Activated CD4-positive, alpha-beta T cell treated with anti-CD3 and anti-CD28 coated beads for 1 hour (primary cell): ENCODE measurements around the gene OPCML.

ENCODE experiments used
- DNase-seq: peaks from one replicate; pipeline ENCODE4 v3.0.0-alpha.2; 2020

The OPCML gene

DNA sequence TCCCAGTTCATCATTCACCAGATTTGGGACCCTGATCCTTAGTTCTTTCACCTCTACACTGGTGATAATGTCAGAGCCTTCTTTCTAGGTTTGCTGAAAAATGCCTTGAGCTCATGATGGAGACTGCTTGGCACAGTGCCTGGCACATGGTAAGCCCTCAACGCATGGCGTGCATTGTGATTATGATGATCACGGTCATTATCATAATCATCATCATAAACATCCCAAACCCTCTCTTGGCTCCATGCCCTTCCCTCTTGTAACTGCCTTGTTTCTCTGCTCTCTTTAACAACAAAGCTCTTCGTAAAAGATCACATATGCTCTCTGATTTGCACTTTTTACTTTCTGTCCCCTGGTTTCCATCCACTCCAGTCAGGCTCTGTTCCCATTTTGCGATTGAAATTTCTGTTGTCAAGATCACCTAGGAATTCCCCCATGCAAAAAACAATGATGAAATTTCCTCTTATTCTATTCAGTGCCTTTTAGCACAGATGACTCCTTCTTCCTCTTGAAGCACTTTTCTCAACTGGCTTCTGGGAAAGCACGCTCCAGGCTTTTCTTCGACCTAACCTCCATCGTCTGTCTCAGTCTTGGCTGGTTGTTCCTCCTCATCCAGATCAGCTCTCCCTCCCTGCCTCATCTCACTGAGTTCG is 479.1 kb downstream of the OPCML start:
- DNase-seq: no peak

DNA sequence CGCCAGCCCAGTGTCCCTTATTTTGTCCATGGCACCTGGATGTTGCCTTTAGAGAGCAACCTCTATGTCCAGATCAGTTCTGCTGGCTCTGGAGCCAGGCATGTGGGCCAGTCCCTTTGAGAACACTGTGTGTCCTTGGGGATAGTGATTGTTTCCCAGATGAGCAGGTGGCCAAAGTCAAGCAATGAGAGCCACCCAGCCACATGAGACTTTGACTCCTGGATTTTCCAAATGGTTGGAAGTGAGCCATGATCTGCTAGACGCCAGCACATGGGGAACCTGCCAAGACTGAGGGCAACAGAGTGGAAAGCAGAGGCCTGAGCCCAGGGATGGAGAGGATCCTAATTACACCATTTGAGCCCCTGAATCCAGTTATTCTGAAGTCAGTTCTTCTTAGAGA is 479.8 kb downstream of the OPCML start:
- DNase-seq: no peak

DNA sequence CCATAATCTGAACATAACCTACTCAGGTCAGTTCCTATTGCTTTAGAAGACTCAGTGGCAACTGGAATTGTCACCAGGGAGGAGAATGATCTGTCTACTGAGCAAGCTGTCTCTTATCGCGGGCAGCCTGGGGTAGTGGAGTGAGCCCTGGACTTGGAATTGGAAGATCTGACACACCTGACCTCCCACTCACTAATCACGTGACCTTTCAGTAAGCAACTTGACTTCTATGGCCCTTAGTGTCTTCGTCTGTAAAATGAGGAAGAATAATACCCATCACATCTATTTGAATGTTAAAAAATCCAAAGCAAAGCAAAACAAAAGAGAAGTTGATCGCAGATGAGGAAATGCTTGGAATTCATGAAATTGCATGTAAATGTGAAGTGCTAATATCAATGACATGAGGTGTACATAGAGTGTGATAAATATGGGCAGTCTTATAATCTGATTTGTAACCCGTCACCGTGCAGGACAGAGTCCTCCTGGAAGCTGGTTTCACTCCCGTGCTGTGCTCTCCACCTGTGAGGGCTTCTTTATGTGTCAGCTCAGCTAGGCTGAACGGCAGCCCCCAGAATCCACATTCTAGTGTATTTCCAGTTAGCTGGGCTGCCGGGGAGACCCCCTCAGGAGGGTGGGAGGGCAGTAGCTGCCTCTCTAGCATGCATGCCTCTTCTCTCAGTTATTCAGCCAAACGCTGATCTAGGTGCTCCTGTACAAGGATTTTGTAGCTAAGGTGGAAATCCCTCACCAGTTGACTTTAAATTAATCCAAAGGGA is 482.9 kb downstream of the OPCML start:
- DNase-seq: no peak

DNA sequence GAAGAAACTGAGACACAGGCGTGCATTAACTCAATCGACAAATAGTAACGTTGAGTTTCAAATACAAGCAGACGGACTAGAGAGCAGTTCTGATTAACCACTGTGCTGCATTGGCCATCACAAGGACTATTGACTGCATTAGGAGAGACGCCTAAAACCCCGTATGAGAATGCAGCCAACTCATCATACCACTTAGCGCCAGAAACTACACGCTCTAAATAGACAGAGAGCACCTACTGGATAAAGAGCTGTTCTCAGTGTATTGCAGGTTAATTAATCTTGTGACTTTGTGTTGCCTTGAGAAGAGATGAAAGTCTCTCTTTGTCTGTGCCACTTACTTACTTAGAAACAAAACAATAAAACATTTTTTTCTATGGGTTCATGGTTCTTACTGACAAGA is 484.0 kb downstream of the OPCML start:
- no peak for DNase-seq

DNA sequence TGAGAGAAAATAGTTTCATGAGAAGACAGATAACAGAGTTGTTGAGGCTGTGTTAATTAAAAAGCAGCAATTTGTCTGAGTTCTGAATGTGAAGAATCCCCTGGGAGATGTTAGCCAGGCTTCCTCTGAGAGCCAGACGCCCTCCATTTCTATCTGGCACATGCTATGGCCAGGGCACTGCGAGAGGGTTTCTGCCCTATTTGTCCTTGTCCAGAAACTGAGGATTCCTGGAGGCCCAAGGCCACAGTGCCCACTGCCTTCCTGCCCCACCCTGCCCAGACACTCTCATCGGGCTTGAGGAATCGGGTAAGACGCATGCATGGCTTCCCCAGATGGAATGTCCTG is 484.6 kb downstream of the OPCML start:
- DNase-seq: no peak

DNA sequence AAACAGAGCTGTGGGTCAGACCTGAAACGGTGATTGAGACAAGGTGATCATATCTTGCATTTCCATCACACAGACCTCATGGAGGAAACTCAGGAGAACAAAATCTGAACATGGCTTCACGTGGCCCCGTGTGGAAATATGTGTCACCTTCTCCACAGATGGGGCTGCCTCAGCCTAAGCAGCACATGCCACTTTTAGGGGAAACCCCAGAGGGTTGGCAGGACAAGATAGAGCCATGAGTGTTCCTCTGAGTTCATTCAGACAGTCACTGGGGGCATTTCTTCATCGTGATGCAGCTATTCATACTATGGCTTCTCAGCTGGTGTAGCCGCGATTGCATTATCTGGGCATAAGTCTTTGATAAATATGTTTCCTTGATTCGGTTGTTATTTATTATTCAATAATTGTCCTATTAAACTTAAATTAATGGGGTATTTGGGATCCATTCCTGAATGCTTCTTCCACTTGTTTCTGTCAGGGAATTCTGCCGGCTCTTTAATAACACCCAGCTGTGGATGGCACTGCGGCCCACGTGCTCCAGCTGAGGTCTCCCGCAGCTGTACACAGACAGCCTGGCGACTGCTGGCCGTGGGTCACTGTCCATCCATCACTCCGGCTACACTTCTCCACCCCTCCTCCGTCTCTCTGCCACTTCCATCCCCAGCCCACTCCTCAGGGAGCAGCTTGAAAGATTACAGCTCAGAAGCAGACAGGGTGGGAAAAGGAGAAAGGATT is 485.1 kb downstream of the OPCML start:
- DNase-seq: no peak

DNA sequence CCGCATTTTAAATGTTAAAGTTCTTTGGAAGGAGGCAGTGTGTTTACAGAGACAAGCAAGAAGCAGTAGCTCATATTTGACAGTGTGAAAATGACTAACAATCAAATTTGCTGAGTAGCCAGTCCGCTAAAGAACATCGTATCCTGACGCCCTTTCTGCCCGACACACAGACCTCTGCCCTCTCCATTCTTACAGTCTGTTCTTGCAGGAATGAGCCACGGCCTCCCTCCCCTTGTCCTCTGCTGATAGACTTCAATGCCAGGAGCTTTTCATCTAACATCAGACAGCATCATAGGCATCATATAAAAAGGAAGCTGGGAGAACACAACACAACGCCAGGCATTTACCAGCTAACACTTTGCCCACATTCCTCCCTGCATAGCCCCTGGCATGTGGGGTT is 486.0 kb downstream of the OPCML start:
- no peak for DNase-seq

DNA sequence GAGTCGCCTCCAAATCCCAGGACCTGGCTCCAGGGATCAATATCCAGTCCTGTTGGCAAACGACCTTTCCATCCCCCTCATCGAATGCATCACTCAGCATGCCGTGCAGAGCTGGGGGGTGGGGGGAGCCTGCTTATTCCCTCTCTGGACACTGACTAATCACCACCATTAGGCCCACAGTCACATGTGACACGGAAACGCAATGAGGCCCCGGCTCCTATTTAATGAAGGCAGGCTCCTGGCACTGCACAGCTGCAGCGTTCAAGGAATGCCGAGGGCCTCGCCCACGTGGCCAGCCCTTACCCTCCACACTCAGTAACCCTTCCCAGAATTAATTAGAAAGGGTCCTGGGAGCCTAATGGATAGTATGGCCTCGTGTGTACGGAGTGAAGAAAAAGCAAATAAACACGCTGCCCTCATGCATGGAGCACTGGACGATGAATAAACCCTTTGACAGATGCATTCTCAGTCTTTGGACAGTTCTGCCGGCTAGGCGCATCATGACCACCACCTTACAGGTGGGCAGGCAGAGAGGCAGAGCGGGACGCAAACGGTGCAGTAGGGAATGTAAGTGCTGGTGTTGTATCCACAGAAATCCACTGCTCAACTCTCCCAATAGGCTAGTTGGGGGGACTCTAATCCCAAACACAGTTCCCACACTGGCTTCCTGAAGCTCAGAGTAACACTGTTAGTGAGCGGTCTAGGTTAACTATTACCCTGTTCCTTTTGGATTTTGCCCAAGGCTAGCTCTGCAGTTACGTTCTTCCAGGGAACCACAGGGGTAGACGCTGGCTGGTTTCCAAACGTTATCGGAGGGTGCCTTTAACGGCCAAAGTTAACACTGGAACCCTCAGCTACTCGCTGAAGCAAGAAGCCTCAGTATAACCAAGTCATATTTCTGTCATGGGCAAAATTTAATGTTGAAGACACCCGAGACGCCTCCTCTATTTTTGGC is 490.1 kb downstream of the OPCML start:
- DNase-seq: no peak

DNA sequence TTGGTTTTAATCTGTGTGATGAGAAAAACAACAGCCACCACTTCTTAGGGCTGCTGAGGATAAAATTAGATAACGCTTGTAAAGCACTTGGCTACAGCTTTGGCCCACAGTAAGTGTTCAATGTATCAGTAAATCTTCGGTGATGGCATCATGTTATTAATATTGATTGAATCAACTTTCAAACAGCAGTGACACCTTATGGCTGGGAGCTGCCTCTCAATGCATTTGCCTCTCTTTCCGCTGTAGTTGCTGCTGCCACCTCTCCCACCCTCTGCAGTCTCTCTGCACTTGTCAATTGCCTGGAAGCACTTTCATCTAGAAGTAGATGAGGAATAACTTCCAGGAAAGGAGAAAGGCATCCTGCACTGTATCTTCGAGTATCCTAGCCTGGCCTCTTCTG is 491.1 kb downstream of the OPCML start:
- DNase-seq: no peak

DNA sequence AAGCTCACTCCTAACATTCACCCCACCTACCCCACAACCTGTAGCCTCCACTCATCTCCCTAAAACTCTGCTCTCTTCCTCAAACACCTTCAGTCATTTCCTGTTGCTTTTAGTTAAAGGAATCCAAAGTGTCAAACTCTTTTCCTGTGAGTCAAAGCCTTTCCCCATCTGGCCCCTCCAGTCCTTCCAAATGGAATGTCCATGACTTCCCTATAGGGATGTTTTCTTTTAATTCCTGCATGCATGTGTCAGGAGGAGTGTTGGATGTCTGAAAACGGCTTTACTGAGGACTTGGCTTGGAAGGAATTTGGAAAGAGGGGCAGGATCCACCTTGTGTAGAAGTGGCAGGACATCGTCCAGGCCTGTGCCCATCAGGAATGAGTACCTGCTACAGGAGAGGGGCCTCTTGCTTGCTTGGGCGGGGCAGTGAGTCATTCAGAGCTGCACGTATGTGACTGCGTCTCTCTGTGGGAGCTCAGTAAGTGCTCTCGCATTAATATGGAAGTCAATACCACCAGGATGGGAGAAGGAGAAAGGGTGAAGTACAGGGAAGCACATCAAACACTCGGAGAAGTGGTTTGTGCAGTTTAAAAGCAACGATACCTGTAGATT is 491.9 kb downstream of the OPCML start:
- DNase-seq: no peak

DNA sequence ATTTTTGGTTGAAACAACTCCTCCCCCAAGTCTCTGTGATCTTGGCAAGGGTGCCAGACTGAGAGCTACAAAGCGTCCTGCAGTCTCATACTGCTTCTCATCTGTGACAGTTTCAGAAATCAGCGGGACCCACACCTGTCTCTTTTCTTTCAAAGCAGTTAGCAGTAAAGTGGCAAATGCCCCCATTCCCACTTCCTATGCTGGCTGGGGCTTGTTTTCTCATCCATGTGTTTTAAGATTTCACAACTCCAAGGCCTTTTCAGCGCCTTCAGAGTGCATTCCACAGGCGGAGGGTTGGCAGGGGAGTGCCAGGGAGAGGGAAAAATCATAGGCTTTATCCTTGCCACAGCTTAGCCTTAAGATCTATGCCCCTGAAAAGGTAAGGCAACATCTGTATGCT is 493.5 kb downstream of the OPCML start:
- DNase-seq: no peak

DNA sequence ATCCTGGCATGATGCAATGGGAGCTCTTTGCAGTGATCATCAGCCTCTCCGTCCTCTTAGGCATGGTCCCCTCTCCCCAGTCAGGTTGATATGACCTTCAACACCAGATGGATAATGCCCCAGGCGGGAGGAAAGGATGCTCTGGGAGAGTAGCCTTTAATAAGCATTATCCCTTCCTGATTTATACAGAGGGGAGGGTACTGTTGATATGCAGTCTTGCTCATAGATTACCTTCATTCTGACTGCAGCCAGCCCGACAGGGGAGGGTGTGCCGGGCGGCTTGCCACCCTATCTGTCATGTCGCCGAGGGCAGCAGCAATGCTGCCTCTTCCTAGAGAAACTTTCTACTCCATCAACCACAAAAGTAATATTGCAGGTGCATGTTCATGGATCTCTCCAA is 497.4 kb downstream of the OPCML start:
- DNase-seq: no peak

DNA sequence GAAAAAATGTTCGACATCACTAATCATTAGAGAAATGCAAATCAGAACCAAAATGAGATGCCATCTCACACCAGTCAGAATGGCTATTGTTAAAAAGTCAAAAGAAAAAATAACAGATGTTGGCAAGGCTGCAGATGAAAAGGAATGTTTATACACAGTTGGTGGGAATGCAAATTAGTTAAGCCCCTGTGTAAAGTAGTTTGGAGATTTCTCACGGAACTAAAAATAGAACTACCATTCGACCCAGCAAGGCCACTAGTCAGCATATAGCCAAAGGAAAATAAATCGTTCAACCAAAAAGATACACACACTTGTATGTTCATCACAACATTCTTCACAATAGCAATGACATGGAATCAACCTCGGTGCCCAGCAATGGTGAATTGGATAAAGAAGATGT is 503.2 kb downstream of the OPCML start:
- DNase-seq: no peak

DNA sequence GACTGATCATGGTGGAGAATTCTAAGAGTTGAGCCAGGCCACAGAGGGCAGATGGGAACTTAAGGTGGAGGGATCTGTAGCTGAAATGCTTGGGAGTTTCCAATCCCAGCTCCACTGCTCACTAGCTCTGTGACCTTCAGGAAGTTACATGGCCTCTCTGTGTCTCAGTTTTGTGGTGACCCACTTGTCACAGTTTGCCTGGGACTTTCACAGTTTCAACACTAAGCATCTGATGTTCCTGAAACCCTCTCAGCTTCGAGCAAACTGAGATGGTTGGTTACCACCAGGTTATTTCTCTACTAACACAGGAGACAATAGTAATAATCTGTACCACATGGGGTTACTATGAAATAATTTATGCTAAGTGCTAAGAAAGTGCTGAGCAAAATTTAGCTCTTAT is 505.3 kb downstream of the OPCML start:
- no peak for DNase-seq

DNA sequence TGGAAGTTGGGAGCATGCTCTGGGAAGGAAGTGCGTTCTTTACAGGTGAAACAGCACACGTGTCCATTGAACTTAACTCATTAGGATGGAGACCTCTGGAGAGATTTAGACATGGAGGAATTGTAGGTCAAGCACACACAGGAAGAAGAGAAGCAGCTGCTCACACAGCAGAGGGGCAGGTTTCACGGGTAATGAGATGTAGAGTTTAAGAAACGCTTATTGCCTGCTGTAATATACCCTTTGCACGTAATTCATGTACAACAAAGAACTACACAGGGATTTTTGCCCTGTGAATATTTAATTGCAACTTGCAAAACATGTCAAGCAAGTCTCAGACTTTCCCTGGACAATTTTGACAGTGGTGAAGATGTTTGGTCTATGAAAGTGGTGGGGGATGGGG is 508.0 kb downstream of the OPCML start:
- no peak for DNase-seq

DNA sequence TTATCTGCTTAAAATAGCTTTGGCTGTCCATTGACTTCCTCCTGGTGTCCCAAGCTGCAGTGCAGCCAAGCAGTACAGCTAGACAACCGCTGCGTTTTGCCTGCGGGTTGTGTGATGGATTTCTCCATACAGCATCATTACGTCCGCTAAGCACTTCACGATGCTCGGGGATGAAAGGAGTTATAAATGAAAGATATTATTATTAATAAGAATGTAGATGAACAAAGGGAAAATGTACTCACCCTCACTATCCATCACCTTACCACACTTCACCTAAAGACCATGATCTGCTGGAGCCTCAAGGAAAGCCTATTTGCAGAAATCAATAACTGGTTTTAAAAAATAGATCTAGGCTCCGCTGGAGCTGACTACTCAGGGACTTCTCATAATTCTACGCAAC is 509.1 kb downstream of the OPCML start:
- no peak for DNase-seq

DNA sequence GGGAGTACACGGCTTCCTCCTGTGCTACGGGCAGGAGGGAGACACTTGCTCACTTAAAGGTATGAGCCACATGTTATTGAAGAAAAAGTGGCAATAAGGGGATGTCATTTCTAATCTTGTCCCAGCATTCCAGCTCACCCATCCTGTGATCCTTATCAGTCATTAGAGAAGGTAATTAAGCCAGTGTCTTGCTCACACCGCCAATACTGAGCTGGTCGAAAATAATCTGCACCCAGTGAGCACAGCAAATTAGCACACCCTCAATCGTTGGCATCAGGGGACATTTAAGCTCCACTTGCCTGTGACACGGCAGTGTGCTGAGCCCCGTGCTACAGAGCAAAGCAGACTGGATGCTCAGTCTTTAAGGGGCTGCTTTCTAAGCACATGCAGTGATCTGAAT is 510.7 kb downstream of the OPCML start:
- no peak for DNase-seq

DNA sequence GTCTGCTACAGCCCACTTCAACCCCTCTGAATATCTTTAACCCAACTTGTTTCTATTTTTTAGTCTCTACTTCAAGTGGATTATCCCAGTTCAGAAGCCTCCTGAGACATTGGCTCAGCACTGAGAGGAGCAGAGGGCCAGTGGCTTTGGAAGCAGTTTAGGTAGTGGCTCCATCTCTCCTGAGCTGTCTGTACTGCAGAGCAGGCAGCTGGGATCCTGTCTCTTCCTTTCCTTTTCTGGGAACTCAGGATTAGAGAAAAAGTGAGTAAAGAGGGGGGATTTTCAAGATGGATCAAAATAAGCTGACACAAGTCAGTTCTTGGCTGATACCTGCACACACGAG is 512.0 kb downstream of the OPCML start:
- no peak for DNase-seq

DNA sequence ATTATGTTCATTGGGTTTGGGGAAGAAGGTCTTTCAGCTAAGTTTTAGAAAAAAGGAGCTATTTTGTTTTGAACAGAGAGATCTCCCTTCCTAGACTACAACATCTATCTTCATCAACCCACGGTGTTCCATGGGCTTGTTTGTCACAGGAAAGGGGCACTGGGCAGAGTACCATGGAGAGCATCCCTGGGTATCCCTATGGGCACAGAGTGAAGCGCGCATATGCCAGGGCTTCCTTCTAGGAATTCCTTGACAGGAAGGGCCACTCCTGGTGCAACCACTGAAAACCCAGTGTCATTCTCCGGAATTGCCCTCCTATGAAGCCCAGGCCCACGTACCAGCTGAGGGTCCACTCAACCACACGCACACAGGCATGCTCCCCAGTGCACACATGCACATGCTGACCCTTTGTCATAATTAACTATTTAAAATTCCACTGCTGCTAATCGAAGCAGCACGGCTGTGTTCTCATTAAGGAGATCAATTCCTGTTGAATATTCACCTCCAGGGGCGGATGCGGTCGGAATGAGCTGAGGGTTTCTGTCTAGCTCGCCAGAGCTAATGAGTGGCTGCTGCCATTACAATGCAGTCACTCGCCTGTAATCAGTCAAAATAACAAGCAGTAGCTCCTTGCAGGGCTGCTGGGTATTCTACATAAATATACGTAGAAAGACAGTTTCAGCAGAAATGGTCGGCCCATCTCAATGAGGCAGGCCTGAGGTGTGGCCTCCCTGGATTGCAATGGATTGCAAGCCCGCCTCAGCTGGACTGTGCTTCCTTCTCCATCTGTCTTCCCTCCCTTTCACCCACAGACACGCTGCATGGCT is 512.5 kb downstream of the OPCML start:
- no peak for DNase-seq

DNA sequence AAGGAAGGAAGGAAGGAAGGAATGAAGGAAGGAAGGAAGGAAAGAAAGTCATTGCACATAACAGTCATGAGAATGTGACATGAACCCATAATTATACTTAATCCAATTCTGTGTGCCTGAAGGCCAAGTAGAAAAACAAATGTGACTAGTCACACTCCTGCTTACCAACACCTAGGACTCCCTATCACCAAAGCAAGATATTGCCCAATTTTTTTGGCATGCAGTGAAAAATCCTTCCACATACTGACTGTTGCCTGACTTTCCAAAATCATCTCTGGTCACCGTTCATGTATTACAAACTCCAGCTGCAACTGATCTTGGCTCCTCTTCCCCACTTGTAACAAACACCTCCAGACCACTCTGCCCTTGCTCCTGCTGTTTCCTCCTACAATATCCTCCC is 516.8 kb downstream of the OPCML start:
- DNase-seq: no peak

DNA sequence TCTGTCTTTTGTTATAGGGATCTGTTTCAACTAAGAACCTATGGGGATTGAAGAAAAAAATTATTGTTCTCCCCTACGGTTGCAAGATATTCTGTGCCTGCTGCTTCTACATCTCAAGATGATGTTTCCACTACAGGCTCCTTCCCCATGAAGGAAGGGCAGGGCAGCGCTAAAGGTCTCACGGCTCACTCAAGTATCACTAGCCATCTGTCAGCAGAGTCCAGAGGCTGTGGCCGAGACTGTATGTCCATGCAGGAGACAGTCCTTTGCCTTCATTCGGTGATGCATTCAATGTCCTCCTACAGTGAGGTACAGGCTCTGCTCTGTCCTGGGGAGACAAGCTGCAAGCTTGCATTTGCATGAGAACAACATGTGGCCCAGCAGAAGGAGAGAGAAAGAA is 518.0 kb downstream of the OPCML start:
- DNase-seq: no peak

DNA sequence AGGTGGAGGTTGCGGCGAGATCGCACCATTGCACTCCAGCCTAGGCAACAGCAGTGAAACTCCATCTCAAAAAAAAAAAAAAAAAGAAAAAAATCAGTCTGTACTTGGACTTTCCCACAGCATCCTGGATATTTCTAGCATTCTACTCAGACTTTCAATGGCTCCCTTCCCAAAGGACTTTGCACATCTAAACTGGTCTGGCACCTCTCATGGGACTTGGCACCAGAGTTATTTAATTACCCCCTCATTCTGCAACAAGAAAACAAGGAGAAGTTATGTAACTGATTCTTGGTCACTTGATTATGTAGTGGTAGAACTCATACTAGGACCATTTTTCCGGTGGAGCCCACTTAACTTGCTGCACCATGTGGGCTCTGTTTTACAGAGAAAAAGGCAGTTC is 519.5 kb downstream of the OPCML start:
- DNase-seq: no peak
